GM18867 (cell line): ENCODE data around the gene RNF13.
"Not testable (repeated sequence)": the region's sequence is repeated elsewhere in the genome, so short reads cannot be mapped to it uniquely, and the experiment has no call there.

Experiments
- ATAC-seq: cut with Tn5 transposase; IDR thresholded peaks from one replicate; pipeline ENCODE4 v1.9.1; 2021; ENCODE audit warnings: mild to moderate bottlenecking, moderate library complexity; ENCODE audit not compliant: unreplicated experiment

Gene RNF13

GRCh38 chr3:149983053-149983452 lies 170.0 kb downstream of the RNF13 start:
- not testable (repeated sequence) for ATAC-seq

GRCh38 chr3:149983628-149984027 lies 170.6 kb downstream of the RNF13 start:
- ATAC-seq = peak; percentile 79

- no peak for ATAC-seq
Observed at GRCh38 chr3:149989307-149989706, 176.3 kb downstream of the RNF13 start.

- ATAC-seq = no peak
Observed at GRCh38 chr3:149990423-149990948, 177.5 kb downstream of the RNF13 start.

- no peak for ATAC-seq
Observed at GRCh38 chr3:149992416-149993058, 179.5 kb downstream of the RNF13 start.

GRCh38 chr3:149998946-149999345 lies 185.9 kb downstream of the RNF13 start:
- ATAC-seq = no peak

- ATAC-seq = no peak
Observed at GRCh38 chr3:149999421-149999820, 186.4 kb downstream of the RNF13 start.

- ATAC-seq = no peak
Observed at GRCh38 chr3:150000641-150001040, 187.6 kb downstream of the RNF13 start.

GRCh38 chr3:150005243-150006112 lies 192.5 kb downstream of the RNF13 start:
- no peak for ATAC-seq

GRCh38 chr3:150006794-150007193 lies 193.8 kb downstream of the RNF13 start:
- no peak for ATAC-seq
